SKM-1 treated with dmso at 0.1 percent for 144 hours (cell line): ENCODE measurements around the gene PHACTR1.

Experiments used
- DNase-seq: peaks from one replicate; lab custom pipeline; 2025; ENCODE audit not compliant: unreplicated experiment; lab: John Stamatoyannopoulos, UW

The PHACTR1 gene

DNA sequence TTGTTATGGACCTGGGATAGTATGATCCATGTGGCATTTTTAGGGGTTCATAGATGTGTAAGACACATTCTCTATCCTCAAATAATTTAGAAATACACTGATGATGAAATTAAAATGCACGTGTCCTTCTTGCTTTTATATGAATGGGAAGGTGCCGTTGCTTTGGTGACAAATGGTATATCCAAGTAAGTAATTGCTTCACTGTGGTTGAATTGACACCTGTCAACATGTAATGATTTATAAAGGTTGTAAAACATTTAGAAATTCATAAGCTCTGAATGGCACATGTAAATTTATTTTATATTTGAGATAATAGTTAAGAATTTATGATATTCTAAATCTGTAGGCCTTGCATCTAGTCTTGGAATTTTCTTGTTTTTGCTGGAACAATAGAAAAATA, 227.0 kb downstream of the PHACTR1 start:
- no peak for DNase-seq

DNA sequence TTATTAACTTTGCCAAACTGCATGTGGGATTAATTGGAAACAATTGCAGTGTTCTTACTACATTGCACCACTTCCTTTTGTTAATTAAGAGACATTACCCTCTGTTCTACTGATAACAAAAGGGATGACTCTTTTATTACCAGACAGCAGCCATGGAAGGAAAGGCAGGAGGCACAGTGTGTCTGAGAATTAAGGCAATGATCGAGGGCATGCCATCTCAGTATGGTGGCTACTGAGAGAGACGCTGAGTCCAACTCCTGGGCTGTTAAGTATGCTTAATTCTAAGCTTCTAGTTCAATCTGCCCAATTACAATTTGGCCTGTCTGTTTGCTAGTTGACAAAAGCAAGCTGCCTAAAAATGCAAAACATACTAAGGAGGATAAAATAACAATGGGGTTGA, 227.4 kb downstream of the PHACTR1 start:
- no peak for DNase-seq

DNA sequence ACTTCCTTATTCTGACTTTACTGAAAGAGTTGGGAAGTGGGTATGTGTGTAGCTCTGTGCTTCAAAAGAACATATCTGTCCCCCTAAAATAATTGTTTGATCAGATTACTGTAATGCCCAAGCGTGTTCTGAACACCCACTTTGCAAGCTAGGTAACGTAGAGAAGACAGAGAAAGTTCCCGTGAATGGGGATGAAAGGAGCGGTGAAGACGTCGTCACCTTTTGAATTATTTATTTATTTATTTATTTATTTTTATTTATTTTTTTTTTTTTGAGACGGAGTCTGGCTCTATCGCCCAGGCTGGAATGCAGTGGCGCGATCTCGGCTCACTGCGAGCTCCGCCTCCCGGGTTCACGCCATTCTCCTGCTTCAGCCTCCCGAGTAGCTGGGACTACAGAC, 228.0 kb downstream of the PHACTR1 start:
- DNase-seq = peak; percentile 5

DNA sequence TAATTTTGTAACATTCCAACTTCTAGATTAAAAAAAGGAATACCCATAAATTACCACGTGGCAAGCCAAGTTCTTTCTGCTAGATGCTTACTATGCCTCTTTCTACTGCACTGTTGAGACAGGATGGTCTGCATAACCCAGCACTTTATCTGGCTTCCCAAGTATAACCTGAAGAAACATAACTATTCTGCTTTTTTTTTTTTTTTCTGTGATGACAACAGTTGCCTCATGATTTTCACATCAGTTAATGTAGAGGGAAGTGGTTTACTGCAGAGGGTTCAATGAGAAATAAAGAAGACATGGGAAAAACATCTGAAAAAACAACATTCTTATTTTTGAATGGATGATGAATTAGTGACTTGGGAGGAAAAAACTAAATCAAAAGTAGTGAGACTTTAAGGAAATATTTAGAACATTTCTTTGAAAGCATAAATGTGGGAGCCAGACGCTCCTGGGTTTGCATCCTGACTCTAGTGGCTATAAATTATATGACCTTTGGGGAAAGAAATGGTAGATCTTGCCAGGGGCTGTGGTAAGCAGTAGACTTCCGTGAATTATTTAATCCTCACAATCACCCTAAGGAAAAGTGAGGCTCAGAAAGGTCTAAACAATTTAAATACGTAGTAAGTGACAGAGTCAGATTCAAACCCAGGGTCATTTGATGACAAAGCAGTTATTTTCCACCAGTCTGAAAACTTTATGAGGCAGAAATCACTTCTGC, 230.7 kb downstream of the PHACTR1 start:
- DNase-seq = no peak

DNA sequence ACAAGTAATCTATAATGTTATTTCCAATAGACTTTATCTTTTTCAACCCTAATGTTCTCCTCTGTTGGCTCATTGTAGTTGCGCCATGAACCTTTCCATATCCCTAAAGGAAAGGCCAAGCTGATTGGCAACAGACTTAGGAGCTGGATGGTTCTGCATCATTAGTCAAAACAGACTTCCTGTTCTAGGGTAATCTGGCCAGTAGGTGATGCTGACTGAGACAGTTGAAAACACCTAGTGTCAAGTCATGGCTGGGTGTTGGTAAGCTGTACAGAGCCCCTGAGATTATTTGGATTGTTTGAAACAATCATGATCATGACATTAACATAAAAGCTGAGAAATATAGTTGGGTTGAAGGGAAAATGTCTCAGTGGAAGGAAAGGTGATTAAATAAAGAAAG, 231.4 kb downstream of the PHACTR1 start:
- DNase-seq = no peak

DNA sequence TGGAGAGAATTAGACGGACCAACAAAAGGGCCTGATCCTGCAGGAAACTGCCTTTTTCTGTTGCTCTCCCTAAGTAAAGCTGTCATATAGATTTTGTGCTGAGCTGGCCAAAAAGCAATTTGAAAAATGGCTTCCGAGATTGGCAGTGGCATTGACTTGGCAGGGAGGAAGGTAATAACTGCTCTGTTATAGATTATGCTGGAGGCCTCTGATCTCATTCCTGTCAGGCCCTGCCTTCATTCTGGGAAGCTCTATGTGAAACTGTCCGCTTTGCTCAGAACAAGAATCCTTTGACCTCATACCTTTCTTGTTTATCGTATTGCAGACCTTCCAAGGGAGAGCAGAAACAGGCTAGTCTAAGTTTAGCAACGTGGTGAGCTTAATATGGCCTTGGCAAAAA, 234.4 kb downstream of the PHACTR1 start:
- no peak for DNase-seq

DNA sequence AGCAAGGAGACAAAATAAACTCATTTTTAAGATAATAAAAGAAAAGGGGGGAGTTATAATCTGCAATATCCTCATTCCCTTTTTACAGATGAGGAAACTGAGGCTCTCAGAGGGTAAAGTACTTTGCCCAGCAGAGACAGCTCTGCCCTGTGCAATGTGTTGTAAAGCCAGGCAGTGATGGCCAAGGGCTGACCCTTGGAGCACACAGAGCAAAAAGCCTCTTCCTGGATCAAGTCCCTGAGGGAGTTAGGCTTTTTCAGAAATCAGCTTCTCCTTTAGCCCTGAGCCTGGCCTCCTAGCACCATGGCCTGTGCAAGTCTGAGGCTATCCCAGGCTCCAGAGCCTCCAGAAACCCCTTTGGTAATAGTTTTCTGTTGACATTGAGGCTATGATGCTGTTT, 234.8 kb downstream of the PHACTR1 start:
- DNase-seq = no peak

DNA sequence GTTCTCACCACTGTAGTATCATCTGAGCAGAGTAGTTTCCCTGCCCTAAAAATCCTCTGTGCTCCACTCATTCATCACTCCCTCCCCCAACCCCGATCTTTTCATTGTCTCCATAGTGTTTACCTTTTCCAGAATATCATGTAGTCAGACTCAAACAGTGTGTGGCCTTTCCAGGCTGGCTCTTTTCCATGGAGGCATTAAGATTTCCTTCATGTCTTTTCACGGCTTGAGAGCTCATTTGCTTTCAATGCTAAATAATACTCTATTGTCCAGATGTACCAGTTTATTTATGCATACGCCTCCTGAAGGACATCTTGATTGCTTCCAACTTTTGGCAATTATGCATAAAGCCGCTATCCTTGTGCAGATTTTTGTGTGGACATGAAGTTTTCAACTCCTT, 235.8 kb downstream of the PHACTR1 start:
- DNase-seq = no peak

DNA sequence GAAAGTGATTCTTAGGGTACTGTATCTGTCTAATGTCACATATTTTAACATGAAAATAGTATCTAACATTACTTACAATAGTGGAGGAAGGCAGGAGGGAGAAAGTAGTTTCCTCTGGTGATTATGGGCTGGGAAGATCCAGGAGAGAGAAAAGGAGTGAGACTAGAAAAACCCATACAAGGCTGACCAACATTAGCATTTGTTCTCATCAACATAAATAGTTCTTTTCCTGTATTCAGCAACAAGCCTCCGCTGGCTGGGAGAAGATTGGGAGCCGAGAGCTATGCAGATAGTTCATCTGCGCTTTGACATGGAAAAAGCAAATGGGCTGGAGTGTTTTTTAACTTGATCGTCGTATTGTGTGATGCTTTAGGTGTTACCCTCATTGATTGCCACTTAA, 239.4 kb downstream of the PHACTR1 start:
- no peak for DNase-seq

DNA sequence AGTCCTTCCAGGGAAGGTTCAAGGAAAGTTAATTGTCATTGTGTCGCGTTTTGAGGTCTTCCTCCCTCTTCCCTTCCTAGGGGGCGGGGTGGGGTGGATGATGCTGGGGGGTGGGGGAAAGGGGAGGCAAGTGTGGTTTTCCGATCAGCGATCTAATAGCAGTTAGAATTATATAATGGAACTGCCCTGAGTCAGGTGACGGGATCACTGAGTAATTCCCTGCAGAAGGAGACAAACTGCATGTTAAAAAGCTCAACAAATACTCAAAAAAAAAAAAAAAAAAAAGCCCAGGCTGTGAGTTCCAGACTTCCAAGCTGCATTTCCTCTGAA, 240.4 kb downstream of the PHACTR1 start:
- no peak for DNase-seq

DNA sequence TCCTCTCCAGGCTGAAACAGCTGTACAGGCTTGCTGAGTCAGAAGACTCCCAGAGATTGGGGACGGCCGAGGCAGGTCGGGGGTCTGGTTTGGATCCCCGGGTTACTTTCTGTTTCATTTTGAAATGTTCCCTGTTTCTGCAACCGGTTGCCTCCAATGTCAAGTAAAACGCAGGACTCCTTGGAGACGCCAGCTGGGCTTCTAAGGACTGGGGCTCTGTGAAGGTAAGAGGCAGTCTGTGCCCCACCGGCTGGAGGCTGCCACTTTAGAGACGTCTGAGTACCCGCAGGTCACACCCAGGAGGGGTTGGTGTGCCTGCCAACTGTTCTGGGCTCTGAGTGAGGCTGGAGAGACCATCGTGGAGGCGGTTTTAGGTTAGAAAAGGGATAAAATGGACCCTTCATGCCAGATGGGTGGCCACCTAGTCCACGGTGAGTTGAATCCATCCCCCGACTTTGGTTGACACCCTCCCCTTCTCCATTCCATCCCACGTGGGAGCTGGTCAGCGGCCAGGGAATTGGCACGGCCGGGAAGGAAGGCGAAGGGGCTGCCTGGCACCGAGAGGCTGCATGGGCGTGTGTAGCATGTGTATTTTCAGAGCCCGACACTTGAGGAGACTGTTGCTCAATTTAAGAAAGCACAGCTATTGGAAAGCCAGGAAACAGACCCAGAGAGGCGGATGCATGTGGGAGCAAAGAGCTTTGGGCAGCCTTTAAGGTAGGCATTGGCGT, 240.9 kb downstream of the PHACTR1 start:
- peak; percentile 16 for DNase-seq

DNA sequence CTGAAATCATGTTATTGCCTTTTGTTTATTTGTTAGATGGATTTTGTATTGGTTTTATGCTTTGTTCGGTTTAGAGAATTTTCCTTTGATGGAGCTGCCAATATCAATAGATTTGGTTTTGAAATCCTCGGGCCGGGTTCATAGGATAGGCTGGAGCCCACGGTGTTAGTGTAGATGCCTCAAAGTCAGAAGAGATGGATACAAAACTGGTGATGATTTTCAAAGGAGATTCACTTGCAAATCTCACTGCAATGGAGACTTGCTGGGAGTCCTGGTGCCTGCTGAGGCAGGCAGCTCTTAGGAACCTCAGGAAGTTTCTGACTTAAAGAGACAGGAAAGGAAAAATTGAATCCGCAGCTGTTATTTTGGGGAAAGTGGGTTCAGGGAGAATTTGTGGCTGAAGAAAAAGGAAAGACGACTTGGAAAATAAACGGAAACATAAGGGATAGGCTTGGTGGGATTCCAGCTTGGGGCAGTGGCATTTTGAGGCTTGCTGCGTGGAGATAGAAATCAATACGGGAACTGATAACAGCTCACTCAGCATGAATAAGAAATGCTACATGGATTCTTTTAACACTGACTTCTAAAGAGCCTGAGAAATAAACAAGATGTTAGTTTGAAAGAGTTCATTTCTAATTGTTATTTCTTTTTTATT, 241.6 kb downstream of the PHACTR1 start:
- DNase-seq = no peak

DNA sequence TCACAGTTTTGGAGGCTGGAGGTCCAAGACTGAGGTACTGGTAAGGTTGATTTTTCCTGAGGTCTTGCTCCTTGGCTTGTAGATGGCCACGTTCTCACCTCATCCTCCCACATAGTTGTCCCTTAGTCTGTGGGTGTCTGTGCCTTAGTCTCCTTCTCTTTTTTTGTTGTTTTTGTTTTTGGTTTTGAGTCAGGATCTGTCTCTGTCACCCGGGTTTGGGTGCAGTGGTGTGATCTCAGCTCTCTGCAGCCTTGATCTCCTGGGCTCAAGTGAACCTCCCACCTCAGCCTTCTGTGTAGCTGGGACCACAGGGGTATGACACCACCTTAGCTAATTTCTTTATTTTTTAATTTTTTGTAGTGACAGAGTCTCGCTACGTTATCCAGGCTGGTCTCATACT, 245.2 kb downstream of the PHACTR1 start:
- DNase-seq = no peak

DNA sequence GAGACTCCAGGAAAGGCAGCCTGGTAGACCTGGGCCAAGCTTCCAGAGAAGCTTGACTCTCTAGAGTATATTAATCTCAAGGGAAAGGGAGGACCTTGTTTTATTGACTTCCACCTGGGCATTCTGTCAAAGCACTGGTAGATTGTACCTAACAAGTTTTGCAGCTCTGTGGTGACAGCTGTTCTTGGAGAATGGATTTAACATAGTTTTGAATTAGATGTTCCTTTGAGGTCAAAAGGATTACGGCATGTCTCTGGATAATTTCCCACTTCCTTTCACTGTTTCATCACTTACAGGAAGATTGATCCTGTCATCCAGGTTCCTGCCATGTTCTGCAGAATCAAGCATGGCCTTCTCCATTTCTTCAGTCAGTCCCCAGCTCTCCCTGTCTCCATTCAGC, 246.0 kb downstream of the PHACTR1 start:
- no peak for DNase-seq

DNA sequence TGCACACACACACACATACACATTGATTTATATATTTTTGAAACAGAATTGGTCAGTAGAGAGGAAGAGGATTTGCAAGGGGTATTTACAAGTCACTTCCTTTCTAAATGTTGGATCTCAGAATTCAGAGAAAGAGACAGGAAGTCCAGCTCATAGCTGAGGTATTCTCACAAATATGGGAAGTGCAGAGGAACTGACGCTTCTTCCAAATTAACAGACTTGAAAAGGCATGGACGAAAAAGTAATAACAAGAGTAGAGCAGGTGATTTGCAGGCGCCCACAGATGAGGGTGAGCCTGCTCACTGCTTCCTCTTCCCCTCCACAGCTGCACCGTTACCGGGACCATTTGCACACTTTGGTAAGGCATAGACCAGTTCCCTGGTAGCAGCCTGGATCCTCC, 246.4 kb downstream of the PHACTR1 start:
- peak; percentile 57 for DNase-seq

DNA sequence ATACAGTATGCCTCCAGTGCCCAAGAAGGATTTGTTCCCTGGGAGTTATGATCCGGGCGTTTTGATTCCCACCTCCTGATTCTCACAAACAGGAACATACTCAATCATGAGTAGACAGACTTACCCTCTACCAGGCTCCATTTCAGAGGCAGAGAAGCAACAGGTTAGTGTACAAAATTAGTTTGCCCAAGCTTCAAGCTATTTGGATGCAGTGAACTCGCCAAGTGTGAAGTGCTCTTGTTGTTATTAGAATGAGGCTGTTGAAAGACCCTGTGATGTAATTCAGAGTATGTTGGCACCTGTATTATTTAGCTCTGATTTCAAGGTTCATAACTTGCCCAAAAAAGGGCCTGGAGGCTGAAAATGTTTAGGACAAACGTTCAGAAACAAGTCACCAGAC, 247.0 kb downstream of the PHACTR1 start:
- DNase-seq = no peak

DNA sequence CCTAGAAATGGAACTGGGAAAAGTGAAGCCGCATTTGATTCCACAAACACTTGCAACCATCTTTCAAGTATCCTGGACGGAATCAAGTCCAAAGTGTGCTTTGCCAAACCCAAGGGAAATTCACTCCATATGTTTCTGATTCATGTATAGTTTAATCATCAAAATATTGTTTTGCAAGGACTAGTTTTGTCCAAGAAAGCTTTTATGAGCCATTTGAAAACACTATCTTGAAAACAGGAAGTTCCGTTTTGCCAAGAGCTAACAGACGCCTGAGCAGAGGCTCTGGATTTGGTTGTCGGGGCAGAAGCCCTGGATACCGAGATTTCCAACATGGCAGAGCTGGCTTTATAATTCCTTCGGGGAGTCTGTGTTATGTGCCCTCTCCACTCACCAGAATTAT, 251.1 kb downstream of the PHACTR1 start:
- DNase-seq = peak; percentile 16

DNA sequence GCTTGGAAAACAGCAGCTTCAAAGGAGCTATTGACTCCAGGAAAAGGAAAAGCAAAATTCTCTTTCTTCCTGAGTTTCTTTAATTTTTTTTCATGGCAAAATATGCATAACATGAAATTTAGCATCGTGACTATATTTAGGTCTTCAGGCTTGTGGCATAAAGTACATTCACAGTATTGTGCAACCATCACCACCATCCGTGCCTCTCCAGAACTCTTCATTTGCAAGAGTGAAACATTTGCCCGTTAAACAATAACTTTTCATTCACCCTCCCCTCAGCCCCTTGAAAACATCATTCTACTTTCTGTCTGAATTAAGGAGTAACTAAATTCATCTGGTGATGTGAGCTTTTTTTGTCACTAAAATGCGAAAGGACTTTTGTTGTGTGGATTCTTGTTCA, 251.7 kb downstream of the PHACTR1 start:
- no peak for DNase-seq

DNA sequence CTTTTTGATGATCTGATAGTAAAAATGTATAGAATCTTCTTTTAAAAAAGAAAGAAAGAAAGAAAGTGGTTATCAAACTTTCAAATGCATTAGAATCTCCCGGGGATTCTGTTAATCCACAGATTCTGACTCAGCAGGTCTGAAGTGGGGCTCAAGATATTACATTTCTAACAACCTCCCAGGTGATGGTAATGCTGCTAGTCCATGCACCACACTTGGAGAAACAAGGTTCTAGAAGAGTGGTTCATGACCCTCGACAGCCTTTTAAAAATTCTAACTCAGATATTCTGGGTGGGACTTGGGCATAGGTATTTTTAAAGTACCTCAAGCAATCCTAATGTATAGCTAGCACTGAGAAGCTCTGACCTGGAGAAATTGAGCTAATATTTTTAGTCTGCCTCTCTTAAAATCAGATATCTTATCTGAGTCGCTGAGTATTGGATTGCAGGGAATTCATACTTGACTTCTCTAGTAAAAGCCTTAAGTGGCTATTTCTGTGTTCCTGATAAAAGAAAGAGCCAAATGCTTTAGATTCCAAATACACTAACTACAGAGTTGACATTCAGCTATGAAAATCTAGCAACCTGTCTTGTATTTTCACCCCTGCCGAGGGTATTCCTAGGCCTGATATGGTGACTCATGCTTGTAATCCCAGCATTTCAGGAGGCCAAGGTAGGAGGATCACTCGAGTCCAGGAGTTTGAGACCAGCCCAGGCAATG, 252.4 kb downstream of the PHACTR1 start:
- DNase-seq = no peak

DNA sequence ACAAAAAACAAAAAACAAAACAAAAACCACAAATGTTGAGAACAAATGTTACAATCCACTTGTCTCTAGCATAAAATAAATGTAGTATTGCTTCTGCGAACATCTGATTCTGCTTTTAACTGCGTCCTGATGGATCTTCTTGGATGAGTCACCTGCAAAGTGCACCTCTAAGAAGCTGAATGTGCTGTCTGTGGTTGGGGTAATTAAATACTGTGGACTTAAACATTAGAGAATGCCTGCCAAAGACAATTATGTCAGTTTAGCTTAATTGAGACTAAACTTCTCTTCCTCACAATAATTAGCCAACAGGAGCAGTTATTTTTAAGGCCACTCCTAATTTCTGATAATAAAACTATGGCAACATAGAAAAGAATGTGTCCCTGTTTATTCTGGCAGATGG, 253.4 kb downstream of the PHACTR1 start:
- DNase-seq = no peak

DNA sequence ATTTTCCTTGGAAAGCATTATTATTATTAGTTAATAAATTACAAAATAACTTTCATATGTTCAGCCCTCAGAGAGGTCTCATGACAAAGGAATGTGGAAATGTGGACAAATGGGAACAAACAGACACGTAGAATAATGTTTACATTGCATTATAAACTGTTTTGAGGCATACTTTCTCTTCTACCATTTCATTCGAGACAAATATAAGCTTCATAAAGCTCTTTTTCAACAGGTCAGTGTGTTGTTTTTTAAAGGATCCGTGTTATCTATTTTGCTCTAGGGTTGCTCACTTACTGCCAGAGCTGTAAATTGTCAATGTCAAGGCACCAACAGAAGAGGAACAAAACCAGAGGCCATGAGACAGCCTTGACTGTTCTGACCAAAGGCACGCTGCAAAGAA, 256.8 kb downstream of the PHACTR1 start:
- DNase-seq = no peak

DNA sequence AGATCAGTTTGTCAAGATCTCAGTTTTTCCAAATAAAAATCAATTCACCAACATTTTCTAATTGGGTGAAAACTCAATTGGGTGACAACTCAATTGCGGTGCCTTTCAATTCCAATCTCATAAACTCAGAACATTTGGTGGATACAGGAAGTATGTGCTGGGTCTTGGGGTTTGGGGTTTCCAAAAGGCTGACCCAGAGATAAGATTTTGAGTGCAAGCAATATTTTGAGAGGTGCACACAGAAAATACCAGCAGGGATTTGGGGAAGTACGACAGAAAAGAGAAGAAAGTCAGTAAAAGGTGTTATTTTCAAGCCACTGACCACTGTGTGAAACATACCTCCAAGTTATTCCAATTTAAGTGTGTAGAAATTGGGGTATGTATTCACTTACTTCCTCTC, 258.0 kb downstream of the PHACTR1 start:
- DNase-seq = peak; percentile 26
